Keratinocyte (primary cell): ENCODE data around the gene FMN2. TPM values are rescaled to one million over a fixed set of nuclear protein-coding genes. Genes with fewer than 3 reads are reported as not detected.

Source experiments
- DNase-seq: peaks from one replicate; pipeline ENCODE4 v3.0.0-alpha.2; 2011; ENCODE audit warnings: low read depth, missing footprints, low spot score
- FAIRE-seq: peaks from 2 replicates; lab custom pipeline; 2011; peaks lifted over from hg19 to GRCh38; lab: Jason Lieb, UNC
- H2AFZ ChIP-seq: 2 replicates; pipeline ENCODE4 v1.6.0; 2012; ENCODE audit warnings: low read length, control low read depth, inconsistent platforms; ENCODE audit not compliant: control insufficient read depth
- H3K27ac ChIP-seq: 2 replicates; pipeline ENCODE4 v1.5.1; 2011; ENCODE audit warnings: low read length; ENCODE audit not compliant: control insufficient read depth, insufficient read depth
- H3K27me3 ChIP-seq: 3 replicates; pipeline ENCODE4 v1.6.0; 2011; ENCODE audit warnings: low read length; ENCODE audit not compliant: control insufficient read depth, insufficient read depth; ENCODE audit errors: extremely low read depth
- H3K36me3 ChIP-seq, 2 experiments: 2 replicates in 1 of 2; 3 replicates in 1 of 2; pipeline ENCODE4 v1.5.1; 2011; ENCODE audit warnings: low read length in 2 of 2, mild to moderate bottlenecking in 1 of 2; ENCODE audit not compliant: control insufficient read depth in 2 of 2, insufficient read depth in 2 of 2; ENCODE audit errors: extremely low read depth in 1 of 2
- H3K4me1 ChIP-seq: 3 replicates; pipeline ENCODE4 v1.5.1; 2011; ENCODE audit warnings: low read length; ENCODE audit not compliant: control insufficient read depth, insufficient read depth; ENCODE audit errors: extremely low read depth
- H3K4me2 ChIP-seq: 3 replicates; pipeline ENCODE4 v1.6.0; 2011; ENCODE audit warnings: low read depth, low read length; ENCODE audit not compliant: control insufficient read depth, insufficient read depth; ENCODE audit errors: extremely low read depth
- H3K4me3 ChIP-seq, 3 experiments: fragments of 200-600 bp in 1 of 3; sonication (generic) in 1 of 3; 2 replicates in 2 of 3; 3 replicates in 1 of 3; pipeline ENCODE4 v1.5.1; 2011 to 2016; ENCODE audit warnings: low read length in 3 of 3, mild to moderate bottlenecking in 3 of 3, control low read depth in 2 of 3, inconsistent platforms in 1 of 3, low read depth in 1 of 3, mixed read lengths in 1 of 3, mixed run types in 1 of 3, moderate library complexity in 1 of 3; ENCODE audit not compliant: control insufficient read depth in 2 of 3, insufficient read depth in 2 of 3; ENCODE audit errors: extremely low read depth in 1 of 3
- H3K79me2 ChIP-seq: 2 replicates; pipeline ENCODE4 v1.6.0; 2012; ENCODE audit warnings: low read length; ENCODE audit not compliant: control insufficient read depth, insufficient read depth
- H3K9ac ChIP-seq: 3 replicates; pipeline ENCODE4 v1.6.0; 2011; ENCODE audit warnings: low read length; ENCODE audit not compliant: control insufficient read depth, insufficient read depth; ENCODE audit errors: extremely low read depth
- H3K9me1 ChIP-seq: 3 replicates; pipeline ENCODE4 v1.6.0; 2011; ENCODE audit warnings: low read length; ENCODE audit not compliant: control insufficient read depth, insufficient read depth; ENCODE audit errors: extremely low read depth
- H3K9me3 ChIP-seq: 2 replicates; pipeline ENCODE4 v1.5.1; 2012; ENCODE audit warnings: low read depth, low read length; ENCODE audit not compliant: control insufficient read depth
- H4K20me1 ChIP-seq: 3 replicates; pipeline ENCODE4 v1.6.0; 2011; ENCODE audit warnings: low read length; ENCODE audit not compliant: control insufficient read depth, insufficient read depth; ENCODE audit errors: extremely low read depth
- EZH2 ChIP-seq: IDR thresholded peaks from one replicate; pipeline ENCODE4 v1.6.1; 2012; ENCODE audit warnings: inconsistent platforms, mild to moderate bottlenecking, low read length, moderate library complexity
- dilution Hi-C: fragments of 300-500 bp; cut with MboI; formaldehyde crosslinking; loops from one replicate; pipeline ENCODE4 v1.7.0; 2020; ENCODE audit warnings: low sequenced_read_pairs; ENCODE audit not compliant: extremely low pct_ligation_motif_present
- polyA plus RNA-seq, 5 experiments: library from polyadenylated mRNA; depleted of rRNA in 3 of 5; stranded (reverse) in 3 of 5; stranded (forward) in 1 of 5; unstranded in 1 of 5; fragments of >200 nt; gene quantifications; 1 replicate in 1 of 5; 2 replicates in 3 of 5; 3 replicates in 1 of 5; pipeline versions ENCODE4 v1.2.1 to v1.2.3, GENCODE V29; 2011 to 2012; ENCODE audit warnings: missing spikeins in 2 of 5, low read depth in 1 of 5, low replicate concordance in 1 of 5
- TF ChIP-seq, protein P1 (sequence below), 3 experiments: IDR thresholded peaks in 1 of 3; conservative IDR thresholded peaks in 1 of 3; optimal IDR thresholded peaks in 1 of 3; 2 replicates in 2 of 3; 3 replicates in 1 of 3; pipeline versions ENCODE3 to v1.5.1; 2011; ENCODE audit warnings: low read length in 3 of 3, mild to moderate bottlenecking in 3 of 3, moderate library complexity in 2 of 3, control low read depth in 1 of 3, inconsistent platforms in 1 of 3; ENCODE audit not compliant: insufficient read depth in 2 of 3; ENCODE audit errors: extremely low read depth in 1 of 3

Gene FMN2
- polyA plus RNA-seq, 1 donor (not counting 4 experiments of a cell fraction or from before 2014, with no cell fraction given) = not detected

DNA sequence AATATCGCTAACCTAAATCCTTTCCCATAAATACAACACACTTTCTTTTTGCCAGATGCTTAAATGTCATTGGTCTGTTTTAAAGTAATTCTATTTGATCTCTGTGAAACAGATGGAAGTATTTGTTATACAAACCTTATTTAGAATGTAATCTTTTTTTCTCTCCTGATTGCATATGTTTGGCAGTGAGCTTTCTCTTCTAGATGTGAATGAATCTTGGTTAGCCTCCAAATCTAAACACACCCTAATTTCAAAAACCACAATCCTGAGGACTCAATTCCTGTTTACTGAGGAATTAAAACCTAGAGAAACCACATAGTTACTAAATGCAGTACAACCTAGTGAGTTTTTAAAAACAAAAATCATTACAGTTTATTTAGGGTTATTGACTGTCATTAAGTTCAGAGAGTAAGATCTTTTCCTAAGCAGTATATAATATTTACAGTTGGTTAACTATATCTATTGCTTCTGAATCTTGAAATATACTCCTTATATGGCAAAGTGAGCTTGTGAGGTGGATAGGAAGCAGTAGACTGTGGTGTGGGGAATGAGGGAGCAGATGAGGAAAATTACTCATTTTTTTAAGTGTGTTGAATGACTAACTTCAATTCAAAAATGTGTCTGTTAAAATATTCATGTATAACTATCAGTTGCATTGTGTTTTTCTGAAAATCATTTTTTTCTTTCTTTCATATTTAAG lies 218.7 kb downstream of the FMN2 start:
- Histone ChIP-seq H3K9ac (no peak overlapping the region), H3K9me3 (peaks cover 3% of the 10 kb centered on the region)

DNA sequence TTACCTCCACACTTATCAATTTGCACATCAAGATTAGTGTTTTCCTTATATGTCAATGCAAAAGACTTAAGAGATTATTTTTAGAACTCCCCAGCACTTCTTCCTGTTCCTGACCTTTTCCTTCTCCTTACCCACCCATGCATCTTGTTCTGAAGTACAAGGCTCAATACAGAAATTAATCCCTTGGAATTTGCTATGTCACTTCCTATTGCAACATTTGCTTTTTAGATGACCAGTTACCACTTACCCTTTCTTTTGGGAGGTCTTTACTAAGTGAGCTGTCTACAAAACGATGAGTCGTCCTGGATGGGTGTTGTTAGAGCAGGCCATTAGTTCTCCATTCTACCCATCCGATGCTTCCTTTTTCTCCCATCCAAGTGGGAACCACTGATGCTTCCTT lies 221.2 kb downstream of the FMN2 start:
- Histone ChIP-seq H3K36me3 (no peaks in the 10 kb centered on the region), H3K9me3 (peaks cover 3% of the 10 kb centered on the region), H3K4me1 (no peaks in the 10 kb centered on the region), H3K4me3 (no peak overlapping the region), H3K9ac (no peak overlapping the region), H3K27ac (no peak overlapping the region), H4K20me1 (no peaks in the 10 kb centered on the region), H3K9me1 (no peaks in the 10 kb centered on the region), H2AFZ (no peak overlapping the region), H3K79me2 (no peaks in the 10 kb centered on the region), H3K27me3 (no peaks in the 10 kb centered on the region), H3K4me2 (no peak overlapping the region)
- no peak for FAIRE-seq
- dilution Hi-C loops = no loop called here
- TF ChIP-seq, protein P1, sequence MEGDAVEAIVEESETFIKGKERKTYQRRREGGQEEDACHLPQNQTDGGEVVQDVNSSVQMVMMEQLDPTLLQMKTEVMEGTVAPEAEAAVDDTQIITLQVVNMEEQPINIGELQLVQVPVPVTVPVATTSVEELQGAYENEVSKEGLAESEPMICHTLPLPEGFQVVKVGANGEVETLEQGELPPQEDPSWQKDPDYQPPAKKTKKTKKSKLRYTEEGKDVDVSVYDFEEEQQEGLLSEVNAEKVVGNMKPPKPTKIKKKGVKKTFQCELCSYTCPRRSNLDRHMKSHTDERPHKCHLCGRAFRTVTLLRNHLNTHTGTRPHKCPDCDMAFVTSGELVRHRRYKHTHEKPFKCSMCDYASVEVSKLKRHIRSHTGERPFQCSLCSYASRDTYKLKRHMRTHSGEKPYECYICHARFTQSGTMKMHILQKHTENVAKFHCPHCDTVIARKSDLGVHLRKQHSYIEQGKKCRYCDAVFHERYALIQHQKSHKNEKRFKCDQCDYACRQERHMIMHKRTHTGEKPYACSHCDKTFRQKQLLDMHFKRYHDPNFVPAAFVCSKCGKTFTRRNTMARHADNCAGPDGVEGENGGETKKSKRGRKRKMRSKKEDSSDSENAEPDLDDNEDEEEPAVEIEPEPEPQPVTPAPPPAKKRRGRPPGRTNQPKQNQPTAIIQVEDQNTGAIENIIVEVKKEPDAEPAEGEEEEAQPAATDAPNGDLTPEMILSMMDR (optimal IDR thresholded peaks at IDR 0.05 in 1 of 3, IDR thresholded peaks at IDR 0.05 in 1 of 3, conservative IDR thresholded peaks at IDR 0.05 in 1 of 3; ENCODE audit: extremely low read depth in 1 of 3, insufficient read depth in 2 of 3, low read length in 3 of 3) = no peak
- no peak for TF ChIP-seq EZH2
- no peak for DNase-seq

More for the DNA sequence above, 218.7 kb downstream of the FMN2 start:
- no peaks in the 10 kb centered on the region for H4K20me1 ChIP-seq
- H3K27ac ChIP-seq = no peak overlapping the region
- DNase-seq (no peak), FAIRE-seq (no peak)
- no peak for TF ChIP-seq EZH2
- TF ChIP-seq, protein P1 (optimal IDR thresholded peaks at IDR 0.05 in 1 of 3, IDR thresholded peaks at IDR 0.05 in 1 of 3, conservative IDR thresholded peaks at IDR 0.05 in 1 of 3; ENCODE audit: extremely low read depth in 1 of 3, insufficient read depth in 2 of 3, low read length in 3 of 3) = no peak
- no peaks in the 10 kb centered on the region for H3K27me3 ChIP-seq
- no peak overlapping the region for H2AFZ ChIP-seq
- dilution Hi-C loops = no loop called here
- H3K4me2 ChIP-seq = no peak overlapping the region
- no peak overlapping the region for H3K4me3 ChIP-seq
- H3K9me1 ChIP-seq = no peaks in the 10 kb centered on the region
- H3K36me3 ChIP-seq = no peaks in the 10 kb centered on the region
- no peaks in the 10 kb centered on the region for H3K4me1 ChIP-seq
- no peaks in the 10 kb centered on the region for H3K79me2 ChIP-seq
